Measurements from ENCODE around the gene TRMT44. TPM values are rescaled to one million over a fixed set of nuclear protein-coding genes. Genes with fewer than 3 reads are reported as not detected.

The TRMT44 gene
- total RNA-seq, 1 donor from 2014 or later = 24.5 TPM

GRCh38 chr4:8470451-8471024 lies 30.0 kb downstream of the TRMT44 start:
- no peak for TF ChIP-seq CTCF (IDR thresholded peaks at IDR 0.05)

GRCh38 chr4:8471211-8471875 lies 30.8 kb downstream of the TRMT44 start:
- no peak for DNase-seq (ENCODE audit: extremely low spot score, unreplicated experiment)
- Mint-ChIP-seq H3K4me3 (ENCODE audit: unreplicated experiment) (no peak overlapping the region), H3K4me1 (ENCODE audit: unreplicated experiment) (peaks cover 31% of the 10 kb centered on the region), H3K27ac (ENCODE audit: unreplicated experiment) (no peak overlapping the region), H3K9me3 (ENCODE audit: unreplicated experiment) (no peaks in the 10 kb centered on the region), H3K27me3 (ENCODE audit: unreplicated experiment) (no peaks in the 10 kb centered on the region), H3K36me3 (ENCODE audit: unreplicated experiment) (peaks cover 23% of the 10 kb centered on the region)
- no peak for TF ChIP-seq CTCF (IDR thresholded peaks at IDR 0.05)

More at GRCh38 chr4:8470451-8471024, 30.0 kb downstream of the TRMT44 start:
- no peaks in the 10 kb centered on the region for H3K27me3 Mint-ChIP-seq (ENCODE audit: unreplicated experiment)
- H3K27ac Mint-ChIP-seq (ENCODE audit: unreplicated experiment) = no peak overlapping the region
- no peak overlapping the region for H3K4me3 Mint-ChIP-seq (ENCODE audit: unreplicated experiment)
- H3K36me3 Mint-ChIP-seq (ENCODE audit: unreplicated experiment) = peaks cover 22% of the 10 kb centered on the region
- no peak for DNase-seq (ENCODE audit: extremely low spot score, unreplicated experiment)
- H3K9me3 Mint-ChIP-seq (ENCODE audit: unreplicated experiment) = no peaks in the 10 kb centered on the region
- peaks cover 31% of the 10 kb centered on the region for H3K4me1 Mint-ChIP-seq (ENCODE audit: unreplicated experiment)

- Mint-ChIP-seq H3K27me3 (ENCODE audit: unreplicated experiment) (no peaks in the 10 kb centered on the region), H3K27ac (ENCODE audit: unreplicated experiment) (peak overlapping the region; percentile 44), H3K4me3 (ENCODE audit: unreplicated experiment) (no peak overlapping the region), H3K9me3 (ENCODE audit: unreplicated experiment) (no peaks in the 10 kb centered on the region), H3K4me1 (ENCODE audit: unreplicated experiment) (peaks cover 31% of the 10 kb centered on the region), H3K36me3 (ENCODE audit: unreplicated experiment) (peaks cover 22% of the 10 kb centered on the region)
- TF ChIP-seq CTCF (IDR thresholded peaks at IDR 0.05) = no peak
- no peak for DNase-seq (ENCODE audit: extremely low spot score, unreplicated experiment)
These were observed 31.6 kb downstream of the TRMT44 start for GRCh38 chr4:8472158-8472688.

- H3K4me1 Mint-ChIP-seq (ENCODE audit: unreplicated experiment) = peaks cover 31% of the 10 kb centered on the region
- peak overlapping the region; percentile 44 for H3K27ac Mint-ChIP-seq (ENCODE audit: unreplicated experiment)
- TF ChIP-seq CTCF (IDR thresholded peaks at IDR 0.05) = no peak
- no peaks in the 10 kb centered on the region for H3K9me3 Mint-ChIP-seq (ENCODE audit: unreplicated experiment)
- peaks cover 22% of the 10 kb centered on the region for H3K36me3 Mint-ChIP-seq (ENCODE audit: unreplicated experiment)
- no peak overlapping the region for H3K4me3 Mint-ChIP-seq (ENCODE audit: unreplicated experiment)
- H3K27me3 Mint-ChIP-seq (ENCODE audit: unreplicated experiment) = no peaks in the 10 kb centered on the region
- no peak for DNase-seq (ENCODE audit: extremely low spot score, unreplicated experiment)
These were observed 32.2 kb downstream of the TRMT44 start for GRCh38 chr4:8472689-8473197.

All from osteocyte (in vitro differentiated cells).